DOHH2 (cell line): ENCODE results near the gene NFIB.

Experiments used
- H3F3A ChIP-seq: fragments of 200-600 bp; sonication (generic), shearing (Covaris generic); 2 replicates; pipeline ENCODE4 v1.6.0; 2016; ENCODE audit warnings: antibody characterized with exemption, mild to moderate bottlenecking; ENCODE audit not compliant: control insufficient read depth, insufficient read depth
- H3K27ac ChIP-seq: fragments of 200-600 bp; sonication (generic); 2 replicates; pipeline ENCODE4 v1.5.1; 2014; ENCODE audit warnings: low read depth, mild to moderate bottlenecking, low read length, moderate library complexity
- H3K27me3 ChIP-seq: fragments of 200-600 bp; sonication (generic); 2 replicates; pipeline ENCODE4 v1.6.1; 2014; ENCODE audit warnings: mild to moderate bottlenecking, low read length, mixed read lengths; ENCODE audit not compliant: control insufficient read depth
- H3K36me3 ChIP-seq: fragments of 200-600 bp; sonication (generic); 2 replicates; pipeline ENCODE4 v1.6.1; 2014; ENCODE audit warnings: mild to moderate bottlenecking, low read length, moderate library complexity, mixed read lengths; ENCODE audit not compliant: control insufficient read depth
- H3K4me1 ChIP-seq: fragments of 200-600 bp; sonication (generic); 2 replicates; pipeline ENCODE4 v1.6.1; 2014; ENCODE audit warnings: mild to moderate bottlenecking, low read length, mixed read lengths; ENCODE audit not compliant: control insufficient read depth
- H3K4me2 ChIP-seq: fragments of 200-600 bp; sonication (generic); 2 replicates; pipeline ENCODE4 v1.6.0; 2014; ENCODE audit warnings: mild to moderate bottlenecking, low read length, moderate library complexity
- H3K4me3 ChIP-seq: fragments of 200-600 bp; sonication (generic); 2 replicates; pipeline ENCODE4 v1.5.1; 2014; ENCODE audit warnings: mild to moderate bottlenecking, low read length, mixed read lengths
- H3K79me2 ChIP-seq: fragments of 200-600 bp; sonication (generic); 2 replicates; pipeline ENCODE4 v1.6.1; 2014; ENCODE audit warnings: mild to moderate bottlenecking, low read length, mixed read lengths; ENCODE audit not compliant: control insufficient read depth
- H3K9me2 ChIP-seq: fragments of 200-600 bp; sonication (generic); replicated peaks from 2 replicates; pipeline ENCODE4 v1.6.1; 2014; ENCODE audit warnings: mild to moderate bottlenecking, low read length, mixed read lengths; ENCODE audit not compliant: control insufficient read depth
- H3K9me3 ChIP-seq: fragments of 200-600 bp; sonication (generic); 2 replicates; pipeline ENCODE4 v1.6.1; 2014; ENCODE audit warnings: antibody characterized with exemption, low read length, mixed read lengths; ENCODE audit not compliant: control insufficient read depth, insufficient read depth
- H4K20me1 ChIP-seq: fragments of 200-600 bp; sonication (generic); 2 replicates; pipeline ENCODE4 v1.6.0; 2014; ENCODE audit warnings: low read depth, mild to moderate bottlenecking, antibody characterized with exemption, low read length, moderate library complexity; ENCODE audit not compliant: control insufficient read depth, insufficient read depth
- EZH2phosphoT487 ChIP-seq: fragments of 200-600 bp; sonication (generic); IDR thresholded peaks from 2 replicates; pipeline ENCODE4 v1.6.1; 2017; ENCODE audit warnings: borderline replicate concordance, mild to moderate bottlenecking, antibody characterized with exemption, low read length, moderate library complexity, mixed read lengths
- TF ChIP-seq, protein P1 (sequence below): fragments of 200-600 bp; sonication (generic); IDR thresholded peaks from one replicate; pipeline ENCODE4 v1.5.1; 2014; ENCODE audit warnings: antibody characterized with exemption, mild to moderate bottlenecking, low read depth, low read length; ENCODE audit not compliant: poor library complexity, severe bottlenecking

The NFIB gene

DNA sequence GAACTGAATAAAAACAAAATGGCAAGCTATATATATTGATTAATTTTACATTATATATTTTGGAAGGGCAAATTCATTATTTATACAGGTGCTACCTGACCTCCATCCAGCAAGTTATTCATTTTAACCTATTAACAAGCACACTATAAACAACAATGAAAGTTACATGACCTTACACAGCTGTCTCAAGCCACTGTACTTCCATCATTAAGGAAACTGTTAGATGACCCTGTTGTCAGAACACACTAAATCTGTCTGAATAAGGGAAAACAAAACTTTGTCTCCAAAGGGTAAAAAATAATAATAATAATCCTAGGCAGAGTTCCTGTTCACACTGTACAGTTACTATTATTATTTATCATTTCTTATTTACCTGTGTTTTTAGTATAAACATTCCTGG, 44.0 kb downstream of the NFIB start:
- no peaks in the 10 kb centered on the region for H3K36me3 ChIP-seq
- H3K9me3 ChIP-seq: no peaks in the 10 kb centered on the region
- H3K79me2 ChIP-seq: no peaks in the 10 kb centered on the region
- peaks cover 12% of the 10 kb centered on the region for H3K4me1 ChIP-seq
- TF ChIP-seq, protein P1, sequence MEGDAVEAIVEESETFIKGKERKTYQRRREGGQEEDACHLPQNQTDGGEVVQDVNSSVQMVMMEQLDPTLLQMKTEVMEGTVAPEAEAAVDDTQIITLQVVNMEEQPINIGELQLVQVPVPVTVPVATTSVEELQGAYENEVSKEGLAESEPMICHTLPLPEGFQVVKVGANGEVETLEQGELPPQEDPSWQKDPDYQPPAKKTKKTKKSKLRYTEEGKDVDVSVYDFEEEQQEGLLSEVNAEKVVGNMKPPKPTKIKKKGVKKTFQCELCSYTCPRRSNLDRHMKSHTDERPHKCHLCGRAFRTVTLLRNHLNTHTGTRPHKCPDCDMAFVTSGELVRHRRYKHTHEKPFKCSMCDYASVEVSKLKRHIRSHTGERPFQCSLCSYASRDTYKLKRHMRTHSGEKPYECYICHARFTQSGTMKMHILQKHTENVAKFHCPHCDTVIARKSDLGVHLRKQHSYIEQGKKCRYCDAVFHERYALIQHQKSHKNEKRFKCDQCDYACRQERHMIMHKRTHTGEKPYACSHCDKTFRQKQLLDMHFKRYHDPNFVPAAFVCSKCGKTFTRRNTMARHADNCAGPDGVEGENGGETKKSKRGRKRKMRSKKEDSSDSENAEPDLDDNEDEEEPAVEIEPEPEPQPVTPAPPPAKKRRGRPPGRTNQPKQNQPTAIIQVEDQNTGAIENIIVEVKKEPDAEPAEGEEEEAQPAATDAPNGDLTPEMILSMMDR: no peak
- no peak overlapping the region for H3K27ac ChIP-seq
- no peaks in the 10 kb centered on the region for H4K20me1 ChIP-seq
- H3K27me3 ChIP-seq: no peaks in the 10 kb centered on the region
- H3K4me2 ChIP-seq: no peak overlapping the region
- H3K9me2 ChIP-seq: no peaks in the 10 kb centered on the region
- H3F3A ChIP-seq: no peaks in the 10 kb centered on the region
- H3K4me3 ChIP-seq: no peak overlapping the region

DNA sequence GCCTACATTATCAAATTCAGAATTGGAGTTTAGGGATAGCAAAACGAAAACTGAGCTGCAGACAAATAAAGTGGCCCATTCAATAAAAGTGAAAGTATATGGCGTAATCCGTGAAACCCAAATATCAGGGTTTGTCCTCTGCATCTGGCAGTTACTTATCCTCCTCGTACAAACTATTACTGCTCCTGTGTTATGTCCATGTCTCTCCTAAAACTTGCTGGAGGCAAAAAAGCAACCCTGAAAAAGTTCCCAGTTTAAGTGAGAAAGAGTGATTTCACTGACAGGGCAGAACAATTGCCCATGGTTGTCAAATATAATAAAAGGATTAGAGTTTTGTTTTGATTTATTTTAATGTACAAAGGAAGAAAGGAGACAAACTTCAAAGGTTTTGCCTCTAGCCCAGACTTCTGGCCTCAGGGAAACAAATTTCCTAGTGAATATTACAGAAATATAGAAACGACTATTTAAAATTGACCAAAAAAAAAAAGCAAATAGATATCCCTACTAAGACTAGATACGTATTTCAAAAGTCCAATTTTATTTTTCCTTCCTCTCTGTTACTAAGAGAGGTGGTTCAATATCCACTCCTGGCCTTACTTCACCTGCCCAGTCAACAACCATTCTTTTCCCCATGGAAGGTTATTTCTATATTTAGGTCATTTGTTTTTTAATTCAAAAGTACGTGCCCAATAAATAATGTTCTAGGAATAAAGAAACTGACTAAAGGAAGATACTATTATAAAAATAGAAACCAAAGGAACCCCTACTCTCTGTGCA, 50.0 kb downstream of the NFIB start:
- Histone ChIP-seq H3K4me3 (no peak overlapping the region), H3K4me1 (no peaks in the 10 kb centered on the region), H3K9me2 (no peaks in the 10 kb centered on the region), H3K4me2 (no peak overlapping the region), H3K79me2 (no peaks in the 10 kb centered on the region), H3K9me3 (no peaks in the 10 kb centered on the region), H3F3A (no peaks in the 10 kb centered on the region), H3K27me3 (no peaks in the 10 kb centered on the region), H3K36me3 (no peaks in the 10 kb centered on the region), H4K20me1 (no peaks in the 10 kb centered on the region), H3K27ac (no peak overlapping the region)
- no peak for TF ChIP-seq EZH2phosphoT487
- TF ChIP-seq, protein P1: no peak

DNA sequence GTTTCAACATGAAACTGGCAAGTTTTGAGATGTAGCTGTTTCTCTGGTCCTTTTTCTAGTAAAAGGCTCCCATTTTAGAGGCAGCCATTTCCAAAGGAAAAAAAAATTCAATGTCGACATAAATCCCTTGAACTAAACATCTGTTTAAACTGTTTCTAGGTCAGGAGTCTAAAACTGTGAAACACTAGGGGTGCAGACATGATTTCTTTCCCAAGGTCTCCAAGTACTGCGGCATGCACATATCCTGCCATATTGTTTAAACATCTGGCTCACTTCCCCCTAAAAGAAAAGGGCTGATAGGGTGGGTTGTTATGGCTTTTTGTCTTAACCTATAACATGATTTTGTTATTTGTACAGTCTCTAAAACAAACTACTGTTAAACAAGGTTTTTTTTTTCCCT, 51.1 kb downstream of the NFIB start:
- Histone ChIP-seq H3K27ac (no peak overlapping the region), H3K4me2 (no peak overlapping the region), H3K9me3 (no peaks in the 10 kb centered on the region), H3K36me3 (no peaks in the 10 kb centered on the region), H3K27me3 (no peaks in the 10 kb centered on the region), H3F3A (no peaks in the 10 kb centered on the region), H3K4me1 (no peaks in the 10 kb centered on the region), H3K79me2 (no peaks in the 10 kb centered on the region), H3K4me3 (no peak overlapping the region), H4K20me1 (no peaks in the 10 kb centered on the region), H3K9me2 (no peaks in the 10 kb centered on the region)
- TF ChIP-seq, protein P1: no peak
- no peak for TF ChIP-seq EZH2phosphoT487
